ENCODE results near the gene ENOX1.

GRCh38 chr13:43675577-43675976 lies 111.2 kb downstream of the ENOX1 start:
- TF ChIP-seq EP300 (IDR thresholded peaks at IDR 0.05) (no peak), POLR2A (IDR thresholded peaks at IDR 0.05) (no peak), CTCF (IDR thresholded peaks at IDR 0.05) (no peak), POLR2AphosphoS5 (IDR thresholded peaks at IDR 0.05) (no peak)
